Measurements from ENCODE around the gene CYB561D1.

DNA sequence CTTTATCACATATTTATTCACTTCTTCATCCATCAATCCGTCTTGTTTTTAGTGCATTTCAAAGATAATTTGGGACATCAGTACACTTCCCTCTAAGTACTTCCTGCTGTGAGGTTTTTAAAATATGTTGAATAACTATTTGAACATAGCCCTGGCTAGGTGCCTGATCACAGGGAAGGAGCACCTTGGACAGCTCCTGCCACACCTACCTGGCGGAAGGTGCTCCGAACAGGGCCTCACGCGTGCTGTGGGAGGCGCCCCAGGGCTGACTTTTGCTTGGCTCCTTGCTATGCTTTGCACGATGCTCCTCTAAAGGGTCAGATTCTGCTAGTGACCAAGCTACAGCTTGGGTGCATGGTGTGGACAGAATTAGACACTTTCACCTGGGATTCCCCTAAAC lies 15.1 kb upstream of the CYB561D1 start:
- TF ChIP-seq, protein P1, sequence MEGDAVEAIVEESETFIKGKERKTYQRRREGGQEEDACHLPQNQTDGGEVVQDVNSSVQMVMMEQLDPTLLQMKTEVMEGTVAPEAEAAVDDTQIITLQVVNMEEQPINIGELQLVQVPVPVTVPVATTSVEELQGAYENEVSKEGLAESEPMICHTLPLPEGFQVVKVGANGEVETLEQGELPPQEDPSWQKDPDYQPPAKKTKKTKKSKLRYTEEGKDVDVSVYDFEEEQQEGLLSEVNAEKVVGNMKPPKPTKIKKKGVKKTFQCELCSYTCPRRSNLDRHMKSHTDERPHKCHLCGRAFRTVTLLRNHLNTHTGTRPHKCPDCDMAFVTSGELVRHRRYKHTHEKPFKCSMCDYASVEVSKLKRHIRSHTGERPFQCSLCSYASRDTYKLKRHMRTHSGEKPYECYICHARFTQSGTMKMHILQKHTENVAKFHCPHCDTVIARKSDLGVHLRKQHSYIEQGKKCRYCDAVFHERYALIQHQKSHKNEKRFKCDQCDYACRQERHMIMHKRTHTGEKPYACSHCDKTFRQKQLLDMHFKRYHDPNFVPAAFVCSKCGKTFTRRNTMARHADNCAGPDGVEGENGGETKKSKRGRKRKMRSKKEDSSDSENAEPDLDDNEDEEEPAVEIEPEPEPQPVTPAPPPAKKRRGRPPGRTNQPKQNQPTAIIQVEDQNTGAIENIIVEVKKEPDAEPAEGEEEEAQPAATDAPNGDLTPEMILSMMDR (IDR thresholded peaks at IDR 0.05; ENCODE audit: insufficient read depth, low read length), result no peak
- TF ChIP-seq POLR2AphosphoS5 (IDR thresholded peaks at IDR 0.05; ENCODE audit: low read depth), result no peak

Measured in HL-60 (cell line).